Endothelial cell of umbilical vein (primary cell): ENCODE results near the gene PRR5.

Experiments used
- CTCF ChIP-seq, 2 donors: IDR thresholded peaks; 1 replicate in 1 of 2; 2 replicates in 1 of 2; pipeline ENCODE4 v1.5.1; 2011; ENCODE audit warnings: low read length in 2 of 2, mild to moderate bottlenecking in 2 of 2, moderate library complexity in 2 of 2, control low read depth in 1 of 2, inconsistent platforms in 1 of 2, low read depth in 1 of 2; ENCODE audit not compliant: insufficient read depth in 1 of 2; ENCODE audit errors: extremely low read depth in 1 of 2
- EZH2 ChIP-seq: IDR thresholded peaks from 2 replicates; pipeline ENCODE4 v1.6.1; 2012; ENCODE audit warnings: borderline replicate concordance, low read depth, mild to moderate bottlenecking, moderate library complexity, low read length, inconsistent platforms; ENCODE audit not compliant: severe bottlenecking
- FOS ChIP-seq: IDR thresholded peaks from 2 replicates; pipeline ENCODE4 v1.6.1; 2011; ENCODE audit warnings: mild to moderate bottlenecking, low read length, moderate library complexity, borderline replicate concordance; ENCODE audit not compliant: insufficient read depth
- GATA2 ChIP-seq: IDR thresholded peaks from 2 replicates; pipeline ENCODE4 v1.7.0; 2011; ENCODE audit warnings: low read depth, mild to moderate bottlenecking, moderate library complexity, mixed read lengths, low read length; ENCODE audit not compliant: insufficient read length, insufficient read depth
- JUN ChIP-seq: IDR thresholded peaks from 2 replicates; pipeline ENCODE4 v1.6.1; 2011; ENCODE audit warnings: borderline replicate concordance, low read depth; ENCODE audit not compliant: insufficient read length, insufficient read depth
- MAX ChIP-seq: IDR thresholded peaks from 2 replicates; pipeline ENCODE4 v1.6.1; 2011; ENCODE audit not compliant: insufficient read depth, insufficient read length
- MYC ChIP-seq: IDR thresholded peaks from one replicate; pipeline ENCODE4 v1.6.1; 2011; ENCODE audit warnings: mild to moderate bottlenecking, low read depth, low read length
- POLR2A ChIP-seq: IDR thresholded peaks from 2 replicates; pipeline ENCODE4 v1.6.1; 2012; ENCODE audit warnings: low read depth, mild to moderate bottlenecking, control low read depth, low read length
- POLR2AphosphoS5 ChIP-seq: IDR thresholded peaks from 2 replicates; pipeline ENCODE4 v1.6.1; 2012; ENCODE audit warnings: low read depth, mild to moderate bottlenecking, control low read depth, low read length, moderate library complexity; ENCODE audit not compliant: insufficient read depth

GRCh38 chr22:44773082-44773481 lies 71.1 kb downstream of the PRR5 start:
- TF ChIP-seq CTCF (IDR thresholded peaks at IDR 0.05; ENCODE audit: extremely low read depth in 1 of 2, insufficient read depth in 1 of 2, low read depth in 1 of 2, low read length in 2 of 2) (no peak), MYC (no peak), MAX (no peak), POLR2A (no peak), GATA2 (no peak), EZH2 (no peak), FOS (no peak), POLR2AphosphoS5 (no peak), JUN (no peak)
